WERI-Rb-1 (cell line): ENCODE measurements around the gene HID1.
A peak's percentile ranks its signal among the peaks of the same experiment; 100 is the strongest.

Experiments used
- DNase-seq: peaks from one replicate; pipeline ENCODE4 v3.0.0-alpha.2; 2020
- H3K27ac ChIP-seq: fragments of 250-450 bp; sonication (Bioruptor Pico); 2 replicates; pipeline ENCODE4 v1.5.1; 2020; ENCODE audit warnings: mild to moderate bottlenecking, moderate library complexity
- H3K27me3 ChIP-seq: fragments of 250-450 bp; sonication (Bioruptor Pico); 2 replicates; pipeline ENCODE4 v1.5.1; 2021; ENCODE audit warnings: mild to moderate bottlenecking, low read depth, moderate library complexity; ENCODE audit not compliant: insufficient read depth, severe bottlenecking
- H3K36me3 ChIP-seq: fragments of 250-450 bp; sonication (Bioruptor Pico); 2 replicates; pipeline ENCODE4 v1.5.1; 2020; ENCODE audit warnings: mild to moderate bottlenecking, moderate library complexity
- H3K4me3 ChIP-seq: 2 replicates; pipeline ENCODE4 v1.5.1; 2011; ENCODE audit warnings: low read depth, mild to moderate bottlenecking, control low read depth, low read length
- H3K9me3 ChIP-seq: fragments of 250-450 bp; sonication (Bioruptor Pico); 2 replicates; pipeline ENCODE4 v1.5.1; 2021; ENCODE audit warnings: mild to moderate bottlenecking, moderate library complexity; ENCODE audit not compliant: severe bottlenecking
- CTCF ChIP-seq: IDR thresholded peaks from 2 replicates; pipeline ENCODE4 v1.5.1; 2011; ENCODE audit warnings: low read depth, mild to moderate bottlenecking, control low read depth, inconsistent platforms, low read length

HID1 gene

GRCh38 chr17:74937064-74938051 lies 35.2 kb downstream of the HID1 start:
- DNase-seq: peak; percentile 76
- Histone ChIP-seq H3K4me3 (no peak overlapping the region), H3K9me3 (no peaks in the 10 kb centered on the region), H3K36me3 (peaks cover 25% of the 10 kb centered on the region), H3K27me3 (no peaks in the 10 kb centered on the region), H3K27ac (peak overlapping the region; percentile 22)
- no peak for TF ChIP-seq CTCF

- Histone ChIP-seq H3K4me3 (no peak overlapping the region), H3K9me3 (no peaks in the 10 kb centered on the region), H3K27me3 (no peaks in the 10 kb centered on the region), H3K36me3 (peaks cover 16% of the 10 kb centered on the region), H3K27ac (no peak overlapping the region)
- no peak for TF ChIP-seq CTCF
- DNase-seq: no peak
Observed at GRCh38 chr17:74936470-74936799, 36.1 kb downstream of the HID1 start.

GRCh38 chr17:74935585-74936469 lies 36.7 kb downstream of the HID1 start, which contains the start of gene OTOP3:
OTOP3 (plus strand) TSS chr17:74935898; CDS start chr17:74935922, 24 bp downstream.
- Histone ChIP-seq H3K27ac (peak within 1 kb of the TSS; percentile 75), H3K4me3 (peak within 1 kb of the TSS; percentile 55), H3K27me3 (no peaks in the 10 kb centered on the region), H3K36me3 (peaks cover 10% of the 10 kb centered on the region), H3K9me3 (no peaks in the 10 kb centered on the region)
- peak; percentile 96 for DNase-seq
- no peak for TF ChIP-seq CTCF

- DNase-seq: peak; percentile 59
- Histone ChIP-seq H3K27ac (peak overlapping the region; percentile 75), H3K27me3 (no peaks in the 10 kb centered on the region), H3K9me3 (no peaks in the 10 kb centered on the region), H3K4me3 (peak overlapping the region; percentile 55), H3K36me3 (peaks cover 3% of the 10 kb centered on the region; the same call in 1 of the 2 replicates)
- TF ChIP-seq CTCF: no peak
Observed at GRCh38 chr17:74935048-74935447, 37.5 kb downstream of the HID1 start.

GRCh38 chr17:74930535-74931036 lies 42.0 kb downstream of the HID1 start:
- no peak for TF ChIP-seq CTCF
- DNase-seq: no peak
- H3K36me3 ChIP-seq: no peaks in the 10 kb centered on the region
- H3K4me3 ChIP-seq: no peak overlapping the region
- H3K27ac ChIP-seq: no peak overlapping the region
- no peaks in the 10 kb centered on the region for H3K9me3 ChIP-seq
- H3K27me3 ChIP-seq: peaks cover 4% of the 10 kb centered on the region
